ENCODE results near the gene EXOC2.
A peak's percentile ranks its signal among the peaks of the same experiment; 100 is the strongest.

The EXOC2 gene

DNA sequence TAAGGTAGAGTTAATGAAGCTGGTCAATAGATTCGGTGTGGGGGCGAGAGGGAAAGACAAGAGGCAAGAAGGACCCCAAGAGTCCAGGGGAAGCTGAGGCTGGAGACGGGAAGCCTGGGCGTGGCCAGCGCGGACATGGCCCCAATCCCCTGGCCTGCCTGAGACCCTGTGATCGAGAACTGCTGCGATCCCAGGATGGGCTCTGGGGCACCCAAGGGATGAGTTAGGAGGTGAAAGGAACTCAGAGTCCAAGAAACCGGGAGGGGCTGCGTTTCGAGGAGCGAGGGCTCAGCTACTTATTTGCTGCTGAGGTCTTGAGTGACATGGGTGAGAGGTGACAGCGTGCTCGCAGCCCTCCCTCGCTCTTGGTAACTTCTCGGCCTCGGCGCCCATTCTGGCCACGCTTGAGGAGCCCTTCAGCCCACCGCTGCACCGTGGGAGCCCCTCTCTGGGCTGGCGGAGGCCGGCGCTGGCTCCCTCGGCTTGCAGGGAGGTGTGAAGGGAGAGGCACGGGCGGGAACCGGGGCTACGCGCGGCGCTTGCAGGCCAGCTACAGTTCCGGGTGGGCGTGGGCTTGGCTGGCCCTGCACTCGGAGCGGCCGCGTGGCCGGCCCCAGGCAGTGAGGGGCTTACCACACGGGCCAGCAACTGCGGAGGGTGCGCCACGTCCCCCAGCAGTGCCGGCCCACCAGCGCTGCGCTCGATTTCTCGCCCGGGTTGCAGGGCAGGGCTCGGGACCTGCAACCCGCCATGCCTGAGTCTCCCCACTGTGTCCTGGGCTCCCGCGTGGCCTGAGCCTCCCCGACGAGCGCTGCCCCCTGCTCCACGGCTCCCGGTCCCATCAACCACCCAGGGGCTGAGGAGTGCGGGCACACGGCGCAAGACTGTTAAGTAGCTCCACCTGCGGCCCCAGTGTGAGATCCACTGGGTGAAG, 243.2 kb downstream of the EXOC2 start:
- no peak for DNase-seq (ENCODE audit: low spot score in 2 of 2)
- Mint-ChIP-seq H3K9me3 (no peaks in the 10 kb centered on the region), H3K27me3 (no peaks in the 10 kb centered on the region), H3K4me1 (peaks cover 30% of the 10 kb centered on the region), H3K36me3 (ENCODE audit: insufficient read depth) (peaks cover 2% of the 10 kb centered on the region), H3K27ac (ENCODE audit: low read depth) (no peak overlapping the region), H3K4me3 (no peak overlapping the region)
- ATAC-seq (replicated peaks; ENCODE audit: extremely low read depth, poor library complexity, severe bottlenecking), result no peak

DNA sequence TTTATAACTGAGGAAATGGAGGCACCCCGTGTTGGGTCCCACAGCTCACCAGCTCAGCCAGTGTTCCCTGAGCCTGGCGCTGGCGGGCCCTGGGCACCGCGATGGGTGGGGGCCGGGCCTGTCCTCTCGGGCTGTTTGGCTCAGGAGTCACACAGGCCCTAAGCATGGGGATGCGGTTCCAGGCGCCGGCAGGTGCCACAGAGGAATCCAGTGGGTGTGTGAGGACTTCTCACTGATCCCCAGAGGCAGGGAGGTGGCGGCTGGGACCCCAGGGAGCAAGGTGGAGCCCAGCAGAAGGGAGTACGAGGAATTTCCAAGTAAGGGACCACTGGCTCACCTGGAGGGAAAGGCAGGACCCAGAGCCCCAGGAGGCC, 243.9 kb downstream of the EXOC2 start:
- Mint-ChIP-seq H3K27me3 (no peaks in the 10 kb centered on the region), H3K4me3 (no peak overlapping the region), H3K4me1 (peaks cover 33% of the 10 kb centered on the region), H3K36me3 (ENCODE audit: insufficient read depth) (peaks cover 2% of the 10 kb centered on the region), H3K9me3 (no peaks in the 10 kb centered on the region), H3K27ac (ENCODE audit: low read depth) (no peak overlapping the region)
- no peak for ATAC-seq (replicated peaks; ENCODE audit: extremely low read depth, poor library complexity, severe bottlenecking)
- no peak for DNase-seq (ENCODE audit: low spot score in 2 of 2)

DNA sequence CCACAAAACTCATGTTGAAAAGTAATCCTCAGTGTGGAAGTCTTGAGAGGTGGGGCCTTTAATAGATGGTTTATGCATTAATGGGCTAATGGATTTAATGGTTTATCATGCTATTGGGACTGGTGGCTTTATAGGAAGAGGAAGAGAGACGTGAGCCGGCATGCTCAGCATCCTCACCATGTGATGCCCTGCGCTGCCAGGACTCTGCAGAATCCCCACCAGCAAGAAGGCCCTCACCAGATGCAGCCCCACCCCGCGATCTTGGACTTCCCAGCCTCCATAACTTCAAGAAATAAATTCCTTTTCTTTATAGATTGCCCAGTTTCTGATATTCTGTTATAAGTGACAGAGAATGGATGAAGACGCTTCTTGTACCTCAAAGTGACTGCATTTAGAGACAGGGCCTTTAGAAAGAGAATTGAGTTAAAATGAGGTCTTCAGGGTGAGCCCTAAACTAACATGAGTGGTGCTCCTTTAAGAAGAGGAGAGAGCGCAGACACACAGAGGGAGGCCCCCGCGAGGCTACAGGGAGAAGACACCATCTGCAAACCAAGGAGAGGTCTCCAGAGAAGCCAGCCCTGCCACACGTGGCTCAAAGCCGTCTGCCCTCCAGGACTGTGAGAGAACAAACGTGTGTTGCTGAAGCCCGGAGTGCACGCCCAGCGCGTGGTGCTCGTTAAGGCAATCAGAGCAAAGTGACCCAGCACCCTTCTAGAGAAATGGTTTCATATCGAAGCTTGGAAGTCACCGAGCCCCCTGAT, 244.5 kb downstream of the EXOC2 start:
- H3K36me3 Mint-ChIP-seq (ENCODE audit: insufficient read depth), result peaks cover 2% of the 10 kb centered on the region
- ATAC-seq (replicated peaks; ENCODE audit: extremely low read depth, poor library complexity, severe bottlenecking) (no peak), DNase-seq (ENCODE audit: low spot score in 2 of 2) (no peak)
- peak overlapping the region; percentile 54 for H3K27ac Mint-ChIP-seq (ENCODE audit: low read depth)
- H3K4me3 Mint-ChIP-seq, result peak overlapping the region; percentile 68
- peaks cover 33% of the 10 kb centered on the region for H3K4me1 Mint-ChIP-seq
- no peaks in the 10 kb centered on the region for H3K9me3 Mint-ChIP-seq
- no peaks in the 10 kb centered on the region for H3K27me3 Mint-ChIP-seq

DNA sequence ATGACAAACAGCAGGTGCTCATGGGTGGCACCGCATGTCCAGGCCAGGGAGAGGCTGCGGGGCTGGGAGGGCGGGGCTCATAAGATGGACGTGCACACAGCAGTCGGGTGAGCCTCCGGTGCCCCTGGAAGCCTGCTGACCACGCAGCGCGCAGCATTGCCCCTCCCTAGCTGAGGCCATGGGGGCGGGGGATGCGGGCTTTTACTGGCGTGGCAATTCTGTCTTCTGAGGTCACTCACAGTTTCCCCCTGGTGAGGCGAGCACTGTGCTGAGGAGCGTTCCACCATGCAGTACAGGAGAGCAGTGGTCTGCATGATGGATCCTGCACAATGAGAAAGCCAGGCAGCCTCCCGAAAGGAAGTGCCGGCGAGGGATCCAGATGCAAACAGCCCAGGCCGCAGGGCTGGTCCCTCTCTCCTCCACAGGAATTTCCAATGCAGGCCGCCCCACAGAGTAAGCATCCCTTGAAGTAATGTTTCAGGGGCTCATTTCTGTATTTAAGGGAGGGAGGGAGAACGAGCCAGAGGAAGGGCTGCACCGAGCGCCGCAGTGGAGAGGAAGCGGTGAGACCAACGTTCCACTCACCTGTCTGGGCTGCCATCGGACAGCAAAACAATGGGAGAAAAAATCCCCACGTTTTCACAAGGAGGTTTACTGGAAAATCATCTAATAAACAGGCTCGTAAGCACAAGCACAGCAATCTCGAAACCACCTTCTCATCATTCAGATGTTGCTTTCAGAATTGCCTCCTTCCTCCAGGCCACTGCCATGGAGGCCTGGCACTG, 245.4 kb downstream of the EXOC2 start:
- peak; percentile 8 for ATAC-seq (replicated peaks; ENCODE audit: extremely low read depth, poor library complexity, severe bottlenecking)
- peaks cover 2% of the 10 kb centered on the region for H3K36me3 Mint-ChIP-seq (ENCODE audit: insufficient read depth)
- peaks cover 33% of the 10 kb centered on the region for H3K4me1 Mint-ChIP-seq
- DNase-seq (ENCODE audit: low spot score in 2 of 2), result no peak
- H3K27ac Mint-ChIP-seq (ENCODE audit: low read depth), result peak overlapping the region; percentile 54
- no peaks in the 10 kb centered on the region for H3K9me3 Mint-ChIP-seq
- H3K4me3 Mint-ChIP-seq, result peak overlapping the region; percentile 68
- no peaks in the 10 kb centered on the region for H3K27me3 Mint-ChIP-seq

DNA sequence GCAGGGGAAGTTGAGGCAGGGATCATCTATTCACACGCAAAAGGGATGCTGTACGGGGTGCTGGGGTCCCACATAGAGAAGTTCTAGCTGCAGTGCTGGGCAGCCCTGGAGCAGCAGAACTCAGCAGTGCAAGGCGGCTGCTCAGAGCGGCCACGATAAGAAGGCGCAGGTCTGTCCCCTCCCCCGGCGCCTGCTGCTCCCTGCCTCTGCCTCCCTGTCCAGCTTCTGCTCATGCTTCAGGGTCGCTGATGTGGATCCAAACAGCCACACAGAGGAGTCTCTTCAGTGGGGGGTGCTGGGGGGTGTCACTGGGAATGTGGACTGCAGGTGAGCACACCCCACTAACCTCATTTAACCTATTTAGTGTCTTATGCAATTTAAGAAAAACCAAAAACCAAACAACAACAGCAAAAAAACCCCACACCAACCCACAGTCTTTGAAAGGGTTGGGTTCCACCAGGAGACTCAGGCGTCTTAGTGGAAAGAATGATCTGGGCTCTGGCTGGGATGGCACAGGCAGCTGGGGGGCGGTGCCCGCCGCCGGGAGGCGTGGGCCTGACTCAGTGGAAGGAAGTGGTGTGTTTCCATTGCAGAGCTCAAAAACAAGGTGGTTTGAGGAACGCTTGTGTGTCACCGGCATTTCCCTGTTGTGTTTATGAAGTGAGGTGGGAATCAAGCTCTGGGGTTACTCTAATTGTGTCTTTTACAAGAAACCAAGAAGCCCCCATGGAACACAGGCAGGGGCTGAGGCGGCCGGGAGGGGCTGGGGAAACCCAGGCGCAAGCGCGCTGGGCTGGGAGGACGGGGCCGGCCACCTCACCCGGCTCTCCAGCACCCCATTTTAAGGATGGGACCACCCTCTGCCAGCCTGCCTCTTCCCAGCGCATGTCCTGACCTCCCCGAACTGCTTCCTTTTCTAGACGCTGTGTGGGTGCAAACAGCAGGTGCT, 246.2 kb downstream of the EXOC2 start:
- ATAC-seq (replicated peaks; ENCODE audit: extremely low read depth, poor library complexity, severe bottlenecking) (peak; percentile 69), DNase-seq (ENCODE audit: low spot score in 2 of 2) (peak in 1 of 2 donors; percentile 47)
- peaks cover 2% of the 10 kb centered on the region for H3K36me3 Mint-ChIP-seq (ENCODE audit: insufficient read depth)
- peak overlapping the region; percentile 79 for H3K27ac Mint-ChIP-seq (ENCODE audit: low read depth)
- H3K4me1 Mint-ChIP-seq, result peaks cover 33% of the 10 kb centered on the region
- no peaks in the 10 kb centered on the region for H3K9me3 Mint-ChIP-seq
- H3K4me3 Mint-ChIP-seq, result peak overlapping the region; percentile 68
- no peaks in the 10 kb centered on the region for H3K27me3 Mint-ChIP-seq

DNA sequence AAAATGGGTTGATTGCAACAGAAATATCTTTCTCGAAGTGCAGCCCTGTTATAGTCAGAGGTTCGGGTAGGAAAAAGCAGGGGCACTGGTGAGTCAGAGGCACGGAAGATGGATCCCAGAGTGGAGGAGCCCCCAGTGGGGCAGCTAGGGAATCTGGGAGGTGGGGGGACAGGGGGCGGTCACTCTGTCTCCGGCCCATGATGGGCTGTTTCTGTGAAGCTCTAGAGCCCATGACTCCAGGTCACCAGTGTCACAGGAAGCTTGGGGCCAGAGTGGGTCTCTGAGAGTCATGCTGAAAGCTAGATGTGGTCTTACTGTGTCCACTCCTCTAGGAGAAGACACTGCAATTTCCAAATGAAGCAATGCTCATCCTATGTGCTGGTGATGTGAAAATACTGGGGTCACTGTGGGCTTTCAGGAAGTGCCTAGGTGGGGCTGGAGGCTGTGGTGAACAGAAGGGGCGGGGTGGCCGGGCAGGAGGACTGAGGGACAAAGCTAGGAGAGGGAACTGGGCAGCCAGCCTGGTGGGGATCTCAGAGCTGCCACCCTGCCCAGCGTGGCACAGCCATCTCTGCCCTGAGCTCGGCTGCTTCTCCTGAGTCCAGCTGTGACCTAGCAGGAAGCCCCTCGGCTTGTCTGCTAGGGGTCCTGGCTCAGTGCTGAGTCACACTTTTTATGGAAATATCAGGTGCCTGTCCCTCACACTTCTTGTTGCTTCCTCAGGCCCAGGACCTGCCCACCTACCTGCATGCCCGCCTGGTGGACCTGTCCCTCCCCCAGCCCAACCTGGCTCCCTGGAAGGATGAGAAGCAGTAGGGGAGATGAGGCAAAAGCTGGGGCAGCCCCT, 247.1 kb downstream of the EXOC2 start:
- H3K36me3 Mint-ChIP-seq (ENCODE audit: insufficient read depth), result peaks cover 2% of the 10 kb centered on the region
- peak overlapping the region; percentile 68 for H3K4me3 Mint-ChIP-seq
- peaks cover 33% of the 10 kb centered on the region for H3K4me1 Mint-ChIP-seq
- H3K27ac Mint-ChIP-seq (ENCODE audit: low read depth), result peak overlapping the region; percentile 79
- no peaks in the 10 kb centered on the region for H3K27me3 Mint-ChIP-seq
- H3K9me3 Mint-ChIP-seq, result no peaks in the 10 kb centered on the region
- DNase-seq (ENCODE audit: low spot score in 2 of 2), result no peak
- ATAC-seq (replicated peaks; ENCODE audit: extremely low read depth, poor library complexity, severe bottlenecking), result no peak

DNA sequence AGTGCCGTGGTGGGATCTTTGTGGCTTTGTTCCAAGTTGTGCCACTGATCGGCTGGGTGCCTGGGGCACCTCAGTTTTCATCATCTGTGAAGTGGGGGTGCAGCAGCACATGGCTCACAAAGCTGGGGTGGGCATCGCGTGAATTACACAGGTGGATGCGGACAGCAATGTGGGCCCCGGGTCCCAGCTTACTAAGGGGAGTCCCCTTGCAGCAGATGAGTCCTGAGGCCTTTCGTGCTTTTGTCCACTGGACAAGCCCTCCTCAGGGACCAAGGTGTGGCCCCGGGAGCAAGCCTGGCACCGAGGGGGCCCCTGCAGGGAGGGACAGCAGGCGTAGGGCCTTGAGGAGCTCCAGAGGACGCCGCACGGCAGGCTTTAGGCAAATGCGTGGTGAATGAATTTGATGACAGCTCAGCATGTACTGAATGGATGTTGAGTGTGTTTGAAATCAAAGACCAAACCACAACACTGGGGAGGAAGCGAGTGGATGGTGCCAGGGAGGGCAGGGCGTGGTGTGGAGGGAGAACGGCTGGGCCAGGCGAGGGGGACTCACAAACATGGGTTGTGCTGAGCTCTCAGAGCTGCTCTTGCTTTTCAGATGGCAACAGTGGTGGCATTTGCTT, 248.2 kb downstream of the EXOC2 start:
- DNase-seq (ENCODE audit: low spot score in 2 of 2), result no peak
- Mint-ChIP-seq H3K27me3 (no peaks in the 10 kb centered on the region), H3K27ac (ENCODE audit: low read depth) (peak overlapping the region; percentile 79), H3K4me1 (peaks cover 33% of the 10 kb centered on the region), H3K9me3 (no peaks in the 10 kb centered on the region), H3K4me3 (peak overlapping the region; percentile 68), H3K36me3 (ENCODE audit: insufficient read depth) (peaks cover 2% of the 10 kb centered on the region)
- ATAC-seq (replicated peaks; ENCODE audit: extremely low read depth, poor library complexity, severe bottlenecking), result peak; percentile 68

DNA sequence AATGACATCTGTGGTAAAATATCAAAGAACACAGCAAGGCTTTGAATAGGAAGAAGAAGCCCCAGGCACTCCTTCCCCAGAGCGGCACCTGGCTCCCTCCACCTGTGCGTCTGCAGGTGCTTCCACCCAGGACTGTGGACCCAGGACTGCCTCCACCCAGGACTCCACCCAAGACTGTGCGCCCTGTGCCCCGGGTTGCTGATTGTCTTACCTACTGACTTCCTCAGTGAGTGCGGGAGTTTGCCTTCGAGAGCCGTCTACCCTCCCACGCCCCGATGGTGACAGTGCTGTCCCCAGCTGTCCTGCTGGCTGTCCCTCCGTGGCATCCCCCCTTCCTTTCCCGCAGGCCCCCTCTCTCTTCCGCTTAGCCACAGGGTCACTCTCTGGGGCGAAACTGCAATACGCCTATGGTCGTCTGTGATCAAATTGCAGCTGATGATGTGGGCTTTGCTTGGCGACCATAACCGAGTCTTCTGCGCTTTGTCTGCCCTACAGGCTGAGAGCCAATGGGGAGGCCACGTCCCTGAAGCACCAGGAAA, 249.2 kb downstream of the EXOC2 start:
- no peak overlapping the region for H3K4me3 Mint-ChIP-seq
- no peak overlapping the region for H3K27ac Mint-ChIP-seq (ENCODE audit: low read depth)
- no peak for ATAC-seq (replicated peaks; ENCODE audit: extremely low read depth, poor library complexity, severe bottlenecking)
- H3K4me1 Mint-ChIP-seq, result peaks cover 33% of the 10 kb centered on the region
- no peak for DNase-seq (ENCODE audit: low spot score in 2 of 2)
- no peaks in the 10 kb centered on the region for H3K9me3 Mint-ChIP-seq
- peaks cover 2% of the 10 kb centered on the region for H3K36me3 Mint-ChIP-seq (ENCODE audit: insufficient read depth)
- no peaks in the 10 kb centered on the region for H3K27me3 Mint-ChIP-seq

DNA sequence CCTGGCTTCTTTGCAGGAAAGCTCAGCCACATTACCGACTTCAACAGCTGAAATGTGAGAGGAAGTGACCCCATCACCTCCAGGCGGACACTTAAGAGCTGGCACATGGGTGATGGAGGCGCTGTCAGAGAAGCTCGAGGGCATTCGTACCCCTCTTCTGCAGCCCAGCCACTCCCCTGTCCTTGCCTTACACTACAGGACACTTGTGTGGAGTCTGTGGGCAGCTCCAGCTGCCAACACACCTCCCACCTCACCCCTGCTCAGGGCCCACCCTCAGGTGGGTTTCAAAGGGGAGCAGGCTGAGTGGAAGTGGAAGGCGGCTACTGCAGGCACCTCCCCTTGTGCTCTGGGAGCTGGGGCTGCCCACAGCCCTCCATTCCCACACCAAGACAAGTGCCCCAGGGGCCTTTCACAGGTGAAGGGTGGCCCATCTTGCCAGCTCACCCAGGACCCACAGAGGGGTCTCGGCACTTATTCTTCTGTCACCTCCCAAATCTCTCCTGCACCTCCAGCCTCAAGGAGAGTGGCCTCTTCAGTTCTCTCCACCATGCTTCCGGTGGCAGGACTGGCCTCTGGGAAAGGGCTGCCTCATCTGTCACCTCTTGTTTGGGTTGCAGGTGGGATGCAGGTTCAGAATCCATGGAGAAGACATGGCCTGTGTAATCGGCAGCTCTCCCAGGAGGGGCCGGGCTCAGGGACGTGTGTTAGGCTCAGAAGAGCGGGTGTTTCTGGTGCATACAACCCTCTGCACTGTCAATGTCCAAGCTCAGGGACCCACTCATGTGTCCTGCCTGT, 251.6 kb downstream of the EXOC2 start:
- no peak overlapping the region for H3K27ac Mint-ChIP-seq (ENCODE audit: low read depth)
- DNase-seq (ENCODE audit: low spot score in 2 of 2) (no peak), ATAC-seq (replicated peaks; ENCODE audit: extremely low read depth, poor library complexity, severe bottlenecking) (no peak)
- no peaks in the 10 kb centered on the region for H3K27me3 Mint-ChIP-seq
- no peak overlapping the region for H3K4me3 Mint-ChIP-seq
- no peaks in the 10 kb centered on the region for H3K9me3 Mint-ChIP-seq
- peaks cover 19% of the 10 kb centered on the region for H3K4me1 Mint-ChIP-seq
- H3K36me3 Mint-ChIP-seq (ENCODE audit: insufficient read depth), result no peaks in the 10 kb centered on the region

DNA sequence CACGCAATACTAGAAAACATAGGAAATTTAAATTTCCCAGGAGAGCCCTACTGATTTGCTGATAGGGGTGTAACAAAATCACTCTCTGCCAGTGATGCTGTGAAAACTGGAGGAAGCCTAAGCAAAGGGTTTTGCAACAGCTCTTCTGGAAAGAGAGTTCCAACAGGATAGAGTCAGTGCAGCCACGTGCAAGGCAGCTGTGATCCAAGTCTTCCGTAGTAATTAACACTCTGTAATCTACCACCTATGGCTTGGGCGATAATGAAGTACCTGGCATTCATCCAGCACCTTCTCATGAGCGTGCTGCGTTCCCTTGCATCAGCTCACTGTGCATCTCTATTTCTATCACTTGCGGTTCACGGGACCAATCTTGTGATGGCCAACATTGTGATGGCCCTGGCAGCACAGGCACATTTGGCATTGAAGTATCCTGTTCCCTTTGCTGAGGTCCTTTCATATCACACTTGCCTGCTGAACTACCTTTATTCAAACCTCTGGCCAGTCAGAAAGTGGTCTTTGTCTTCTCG, 253.2 kb downstream of the EXOC2 start:
- no peak overlapping the region for H3K27ac Mint-ChIP-seq (ENCODE audit: low read depth)
- DNase-seq (ENCODE audit: low spot score in 2 of 2), result no peak
- peaks cover 9% of the 10 kb centered on the region for H3K4me1 Mint-ChIP-seq
- H3K4me3 Mint-ChIP-seq, result no peak overlapping the region
- H3K36me3 Mint-ChIP-seq (ENCODE audit: insufficient read depth), result no peaks in the 10 kb centered on the region
- H3K27me3 Mint-ChIP-seq, result no peaks in the 10 kb centered on the region
- no peaks in the 10 kb centered on the region for H3K9me3 Mint-ChIP-seq
- no peak for ATAC-seq (replicated peaks; ENCODE audit: extremely low read depth, poor library complexity, severe bottlenecking)

Measured in central memory CD8-positive, alpha-beta T cell (primary cell).